Progenitor cell of endocrine pancreas (in vitro differentiated cells): ENCODE measurements around the gene TPO. TPM values are rescaled to one million over a fixed set of nuclear protein-coding genes. Genes with fewer than 3 reads are reported as not detected.

Experiments used
- DNase-seq: peaks from one replicate; pipeline ENCODE4 v3.0.0; 2021; ENCODE audit warnings: low spot score; ENCODE audit not compliant: unreplicated experiment
- H3K27ac Mint-ChIP-seq: 2 replicates; pipeline ENCODE4 v1.8.0; 2021; ENCODE audit warnings: mild to moderate bottlenecking, moderate library complexity, mixed read lengths
- H3K27me3 Mint-ChIP-seq: 2 replicates; pipeline ENCODE4 v1.8.0; 2021; ENCODE audit warnings: mixed read lengths
- H3K36me3 Mint-ChIP-seq: 2 replicates; pipeline ENCODE4 v1.8.0; 2022; ENCODE audit warnings: mixed read lengths; ENCODE audit not compliant: insufficient read depth
- H3K4me1 Mint-ChIP-seq: 2 replicates; pipeline ENCODE4 v1.8.0; 2021; ENCODE audit warnings: low read depth, mixed read lengths
- H3K4me3 Mint-ChIP-seq: 2 replicates; pipeline ENCODE4 v1.8.0; 2021; ENCODE audit warnings: low read depth, mild to moderate bottlenecking, moderate library complexity, mixed read lengths
- H3K9me3 Mint-ChIP-seq: 2 replicates; pipeline ENCODE4 v1.8.0; 2021; ENCODE audit warnings: low read depth, mixed read lengths
- CTCF ChIP-seq: fragments of 200-600 bp; sonication (generic); IDR thresholded peaks from one replicate; pipeline ENCODE4 v1.5.0; 2021; ENCODE audit warnings: antibody characterized with exemption, mild to moderate bottlenecking; ENCODE audit not compliant: unreplicated experiment
- total RNA-seq: library from RNA; stranded (reverse); gene quantifications from 2 replicates; pipeline ENCODE4 v1.2.1, GENCODE V29; 2021

The TPO gene
- total RNA-seq, 1 donor from 2014 or later, result not detected

- no peaks in the 10 kb centered on the region for H3K9me3 Mint-ChIP-seq
- H3K36me3 Mint-ChIP-seq, result no peaks in the 10 kb centered on the region
- no peak for TF ChIP-seq CTCF
- no peak overlapping the region for H3K27ac Mint-ChIP-seq
- no peak for DNase-seq
- peaks cover 1% of the 10 kb centered on the region for H3K4me1 Mint-ChIP-seq
- no peak overlapping the region for H3K4me3 Mint-ChIP-seq
- H3K27me3 Mint-ChIP-seq, result peaks cover 24% of the 10 kb centered on the region
These were observed 178.2 kb downstream of the TPO start for GRCh38 chr2:1591461-1591770.
